Measurements from ENCODE around the gene DDI2.
"Not testable (repeated sequence)": the region's sequence is repeated elsewhere in the genome, so short reads cannot be mapped to it uniquely, and the experiment has no call there.

Gene DDI2

GRCh38 chr1:15636436-15636835 is 19.2 kb downstream of the DDI2 start:
- DNase-seq (ENCODE audit: low read depth): no peak

GRCh38 chr1:15637826-15638225 is 20.6 kb downstream of the DDI2 start:
- no peak for DNase-seq (ENCODE audit: low read depth)

GRCh38 chr1:15639262-15639661 is 22.0 kb downstream of the DDI2 start:
- no peak for DNase-seq (ENCODE audit: low read depth)

GRCh38 chr1:15639931-15640330 is 22.7 kb downstream of the DDI2 start:
- no peak for DNase-seq (ENCODE audit: low read depth)

- no peak for DNase-seq (ENCODE audit: low read depth)
Observed at GRCh38 chr1:15640667-15641066, 23.4 kb downstream of the DDI2 start.

GRCh38 chr1:15649937-15650336 is 32.7 kb downstream of the DDI2 start:
- DNase-seq (ENCODE audit: low read depth): no peak

GRCh38 chr1:15650433-15650832 is 33.2 kb downstream of the DDI2 start:
- no peak for DNase-seq (ENCODE audit: low read depth)

- DNase-seq (ENCODE audit: low read depth): not testable (repeated sequence)
Observed at GRCh38 chr1:15652130-15652529, 34.9 kb downstream of the DDI2 start.

GRCh38 chr1:15654091-15654690 is 36.9 kb downstream of the DDI2 start:
- DNase-seq (ENCODE audit: low read depth): no peak

GRCh38 chr1:15656464-15656863 is 39.2 kb downstream of the DDI2 start:
- no peak for DNase-seq (ENCODE audit: low read depth)

GRCh38 chr1:15657021-15657420 is 39.8 kb downstream of the DDI2 start:
- no peak for DNase-seq (ENCODE audit: low read depth)

- no peak for DNase-seq (ENCODE audit: low read depth)
Observed at GRCh38 chr1:15660151-15660550, 42.9 kb downstream of the DDI2 start.

- DNase-seq (ENCODE audit: low read depth): no peak
Observed at GRCh38 chr1:15662477-15662876, 45.2 kb downstream of the DDI2 start.

GRCh38 chr1:15663925-15664324 is 46.7 kb downstream of the DDI2 start:
- no peak for DNase-seq (ENCODE audit: low read depth)

- no peak for DNase-seq (ENCODE audit: low read depth)
Observed at GRCh38 chr1:15667362-15667761, 50.1 kb downstream of the DDI2 start.

GRCh38 chr1:15668089-15668754 is 51.0 kb downstream of the DDI2 start:
- DNase-seq (ENCODE audit: low read depth): no peak

- DNase-seq (ENCODE audit: low read depth): no peak
Observed at GRCh38 chr1:15669074-15669473, 51.8 kb downstream of the DDI2 start.

- no peak for DNase-seq (ENCODE audit: low read depth)
Observed at GRCh38 chr1:15669864-15670263, 52.6 kb downstream of the DDI2 start.

GRCh38 chr1:15671430-15671829 is 54.2 kb downstream of the DDI2 start:
- DNase-seq (ENCODE audit: low read depth): no peak

- DNase-seq (ENCODE audit: low read depth): no peak
Observed at GRCh38 chr1:15674386-15675159, 57.3 kb downstream of the DDI2 start.

GRCh38 chr1:15676010-15676409 is 58.8 kb downstream of the DDI2 start:
- no peak for DNase-seq (ENCODE audit: low read depth)

- DNase-seq (ENCODE audit: low read depth): no peak
Observed at GRCh38 chr1:15676688-15677661, 59.7 kb downstream of the DDI2 start.
